Breast epithelium (tissue), 4 donors: ENCODE measurements around the gene NRXN3. TPM values are rescaled to one million over a fixed set of nuclear protein-coding genes. Genes with fewer than 3 reads are reported as not detected.

Source experiments
- DNase-seq, 2 donors: peaks; one replicate each; pipeline ENCODE4 v3.0.0-alpha.2; 2019; ENCODE audit warnings: low spot score in 2 of 2
- H3K27ac ChIP-seq, 2 donors: fragments of 200-600 bp; sonication (generic) in 1 of 2; one replicate each; pipeline ENCODE4 v1.5.1; 2016 to 2019; ENCODE audit warnings: mild to moderate bottlenecking in 1 of 2
- H3K27me3 ChIP-seq, 2 donors: fragments of 200-600 bp; sonication (generic) in 1 of 2; one replicate each; pipeline versions ENCODE4 v1.5.1 to v1.6.0; 2017 to 2019; ENCODE audit warnings: control low read depth in 1 of 2, mild to moderate bottlenecking in 1 of 2
- H3K36me3 ChIP-seq: fragments of 200-600 bp; one replicate; pipeline ENCODE4 v1.5.1; 2019
- H3K4me1 ChIP-seq, 2 donors: fragments of 200-600 bp; sonication (generic); one replicate each; pipeline ENCODE4 v1.5.1; 2016 to 2019; ENCODE audit warnings: control low read depth in 1 of 2
- H3K4me3 ChIP-seq, 3 donors: fragments of 200-600 bp; sonication (generic); 1 replicate in 2 of 3; 2 replicates in 1 of 3; pipeline ENCODE4 v1.5.1; 2016 to 2019; ENCODE audit warnings: mild to moderate bottlenecking in 3 of 3, moderate library complexity in 2 of 3
- H3K9me3 ChIP-seq, 2 donors: fragments of 200-600 bp; sonication (generic) in 1 of 2; one replicate each; pipeline ENCODE4 v1.5.1; 2016 to 2019; ENCODE audit warnings: control low read depth in 1 of 2
- POLR2A ChIP-seq: fragments of 450-650 bp; IDR thresholded peaks from one replicate; pipeline ENCODE4 v1.6.1; 2016; ENCODE audit warnings: antibody characterized with exemption, mild to moderate bottlenecking, moderate library complexity
- POLR2AphosphoS5 ChIP-seq, 3 donors: sonication (generic); formaldehyde crosslinking; IDR thresholded peaks; one replicate each; pipeline ENCODE4 v1.6.1; 2017; ENCODE audit warnings: antibody characterized with exemption in 3 of 3
- intact Hi-C: fragments of 100-400 bp; cut with DNase I; formaldehyde crosslinking; loops from one replicate; pipeline ENCODE4 v1.15.1; 2023; ENCODE audit warnings: low total_unique reads
- total RNA-seq, 3 donors: library from RNA; depleted of rRNA; stranded (reverse); fragments of >200 nt; gene quantifications; one replicate each; pipeline ENCODE4 v1.1.0, GENCODE V29; 2016
- TF ChIP-seq, protein P1 (sequence below), 3 donors: fragments of 450-650 bp; IDR thresholded peaks; one replicate each; pipeline ENCODE4 v1.5.1; 2016 to 2017; ENCODE audit warnings: antibody characterized with exemption in 3 of 3, mild to moderate bottlenecking in 3 of 3, moderate library complexity in 3 of 3

The NRXN3 gene
- total RNA-seq, 3 donors from 2014 or later = 2.9 to 3.6 (median 3.5) TPM

DNA sequence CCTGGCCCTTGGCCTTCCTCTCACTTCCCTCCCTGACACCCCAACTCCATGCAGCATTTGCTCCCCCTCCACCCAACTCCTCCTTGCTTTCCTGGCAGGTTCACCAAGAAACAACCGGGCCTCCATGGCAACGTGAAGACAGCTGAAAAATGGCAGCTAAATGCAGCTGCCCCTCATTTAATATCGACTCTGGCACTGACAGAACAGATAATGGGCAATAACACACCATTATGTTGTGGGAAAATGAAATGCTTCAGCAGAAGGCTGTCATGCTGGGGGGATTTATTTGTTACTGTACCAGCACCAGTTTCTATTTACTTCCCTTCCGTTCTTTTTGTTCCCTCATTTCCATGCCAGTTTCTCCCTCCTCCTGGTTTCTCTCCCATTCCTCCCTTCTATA lies 440.8 kb downstream of the NRXN3 start:
- H3K4me3 ChIP-seq = no peak overlapping the region
- H3K4me1 ChIP-seq = no peaks in the 10 kb centered on the region
- no peaks in the 10 kb centered on the region for H3K36me3 ChIP-seq
- intact Hi-C loops = no loop called here
- no peak for TF ChIP-seq POLR2AphosphoS5 (IDR thresholded peaks at IDR 0.05)
- TF ChIP-seq, protein P1, sequence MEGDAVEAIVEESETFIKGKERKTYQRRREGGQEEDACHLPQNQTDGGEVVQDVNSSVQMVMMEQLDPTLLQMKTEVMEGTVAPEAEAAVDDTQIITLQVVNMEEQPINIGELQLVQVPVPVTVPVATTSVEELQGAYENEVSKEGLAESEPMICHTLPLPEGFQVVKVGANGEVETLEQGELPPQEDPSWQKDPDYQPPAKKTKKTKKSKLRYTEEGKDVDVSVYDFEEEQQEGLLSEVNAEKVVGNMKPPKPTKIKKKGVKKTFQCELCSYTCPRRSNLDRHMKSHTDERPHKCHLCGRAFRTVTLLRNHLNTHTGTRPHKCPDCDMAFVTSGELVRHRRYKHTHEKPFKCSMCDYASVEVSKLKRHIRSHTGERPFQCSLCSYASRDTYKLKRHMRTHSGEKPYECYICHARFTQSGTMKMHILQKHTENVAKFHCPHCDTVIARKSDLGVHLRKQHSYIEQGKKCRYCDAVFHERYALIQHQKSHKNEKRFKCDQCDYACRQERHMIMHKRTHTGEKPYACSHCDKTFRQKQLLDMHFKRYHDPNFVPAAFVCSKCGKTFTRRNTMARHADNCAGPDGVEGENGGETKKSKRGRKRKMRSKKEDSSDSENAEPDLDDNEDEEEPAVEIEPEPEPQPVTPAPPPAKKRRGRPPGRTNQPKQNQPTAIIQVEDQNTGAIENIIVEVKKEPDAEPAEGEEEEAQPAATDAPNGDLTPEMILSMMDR (IDR thresholded peaks at IDR 0.05) = no peak
- TF ChIP-seq POLR2A = no peak
- no peak overlapping the region for H3K27ac ChIP-seq
- H3K27me3 ChIP-seq = no peaks in the 10 kb centered on the region
- no peak for DNase-seq
- no peaks in the 10 kb centered on the region for H3K9me3 ChIP-seq

- Histone ChIP-seq H3K9me3 (no peaks in the 10 kb centered on the region), H3K27me3 (no peaks in the 10 kb centered on the region), H3K4me1 (no peaks in the 10 kb centered on the region), H3K4me3 (no peak overlapping the region), H3K36me3 (no peaks in the 10 kb centered on the region), H3K27ac (no peak overlapping the region)
- no peak for DNase-seq
- TF ChIP-seq, protein P1 (IDR thresholded peaks at IDR 0.05) = no peak
- TF ChIP-seq POLR2A (no peak), POLR2AphosphoS5 (IDR thresholded peaks at IDR 0.05) (no peak)
- intact Hi-C loops = no loop called here
Observed at GRCh38 chr14:78611796-78612571, 441.8 kb downstream of the NRXN3 start.

DNA sequence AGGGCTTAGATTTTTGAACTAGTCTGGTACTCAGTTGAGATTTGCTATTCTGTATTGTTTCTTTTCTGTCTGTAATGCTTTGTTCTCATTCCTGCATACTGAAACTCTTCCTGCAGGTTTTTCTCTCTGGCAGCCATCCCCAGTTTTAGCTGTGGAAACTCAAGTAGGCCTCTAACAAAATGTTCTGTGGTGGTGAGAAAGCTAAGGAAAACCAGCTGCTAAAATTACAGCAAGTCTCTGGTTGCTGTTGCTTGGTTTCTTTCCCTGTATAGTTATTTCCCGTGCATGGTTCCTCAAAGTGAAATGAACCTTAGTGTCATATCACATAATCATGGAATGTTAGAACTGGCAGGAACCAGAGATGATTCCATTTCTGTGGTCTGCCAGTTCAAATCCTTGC lies 442.5 kb downstream of the NRXN3 start:
- Histone ChIP-seq H3K27ac (no peak overlapping the region), H3K9me3 (no peaks in the 10 kb centered on the region), H3K4me3 (no peak overlapping the region), H3K4me1 (no peaks in the 10 kb centered on the region), H3K27me3 (no peaks in the 10 kb centered on the region), H3K36me3 (no peaks in the 10 kb centered on the region)
- TF ChIP-seq POLR2AphosphoS5 (IDR thresholded peaks at IDR 0.05) (no peak), POLR2A (no peak)
- TF ChIP-seq, protein P1 (IDR thresholded peaks at IDR 0.05) = no peak
- intact Hi-C loops = no loop called here
- no peak for DNase-seq

- DNase-seq = no peak
- intact Hi-C loops = no loop called here
- TF ChIP-seq POLR2A (no peak), POLR2AphosphoS5 (IDR thresholded peaks at IDR 0.05) (no peak)
- TF ChIP-seq, protein P1 (IDR thresholded peaks at IDR 0.05) = no peak
Observed at GRCh38 chr14:78614593-78614992, 444.4 kb downstream of the NRXN3 start.

GRCh38 chr14:78617735-78618134 lies 447.6 kb downstream of the NRXN3 start:
- no peak overlapping the region for H3K4me3 ChIP-seq
- no peaks in the 10 kb centered on the region for H3K4me1 ChIP-seq
- no peak overlapping the region for H3K27ac ChIP-seq
- no peaks in the 10 kb centered on the region for H3K9me3 ChIP-seq
- intact Hi-C loops = no loop called here
- no peaks in the 10 kb centered on the region for H3K36me3 ChIP-seq
- no peak for DNase-seq
- no peaks in the 10 kb centered on the region for H3K27me3 ChIP-seq
- TF ChIP-seq POLR2A (no peak), POLR2AphosphoS5 (IDR thresholded peaks at IDR 0.05) (no peak)
- TF ChIP-seq, protein P1 (IDR thresholded peaks at IDR 0.05) = no peak

More at GRCh38 chr14:78614593-78614992, 444.4 kb downstream of the NRXN3 start:
- no peak overlapping the region for H3K4me3 ChIP-seq
- no peaks in the 10 kb centered on the region for H3K36me3 ChIP-seq
- no peaks in the 10 kb centered on the region for H3K4me1 ChIP-seq
- no peak overlapping the region for H3K27ac ChIP-seq
- no peaks in the 10 kb centered on the region for H3K27me3 ChIP-seq
- no peaks in the 10 kb centered on the region for H3K9me3 ChIP-seq
